LoVo (cell line): Measurements from ENCODE around the gene SON.
"Not testable (repeated sequence)": the region's sequence is repeated elsewhere in the genome, so short reads cannot be mapped to it uniquely, and the experiment has no call there.

Experiments used
- DNase-seq: peaks from one replicate; pipeline ENCODE4 v3.0.0-alpha.2; 2016; ENCODE audit warnings: low spot score

SON gene

GRCh38 chr21:33578959-33579542, 36.2 kb downstream of the SON start:
- no peak for DNase-seq

DNA sequence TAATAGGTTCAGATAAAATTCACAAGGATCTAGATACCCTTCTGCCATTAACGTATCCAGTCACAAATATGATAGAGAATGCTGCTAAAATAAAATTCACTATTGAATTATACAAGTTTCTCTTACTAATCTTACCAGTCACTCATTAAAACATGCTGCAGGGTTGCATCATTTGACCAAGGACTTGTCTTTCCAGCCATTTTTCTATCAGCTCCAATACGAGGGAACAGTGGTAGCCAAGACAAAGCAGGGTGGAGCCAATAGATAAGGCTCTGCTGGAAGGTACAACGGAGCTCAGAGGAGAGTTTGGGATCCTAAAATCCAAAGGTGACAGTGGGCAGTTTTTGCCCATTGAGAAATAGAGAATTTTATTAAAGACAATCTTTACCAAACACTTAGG, 41.6 kb downstream of the SON start:
- no peak for DNase-seq

GRCh38 chr21:33586927-33587326, 44.1 kb downstream of the SON start:
- DNase-seq = no peak

DNA sequence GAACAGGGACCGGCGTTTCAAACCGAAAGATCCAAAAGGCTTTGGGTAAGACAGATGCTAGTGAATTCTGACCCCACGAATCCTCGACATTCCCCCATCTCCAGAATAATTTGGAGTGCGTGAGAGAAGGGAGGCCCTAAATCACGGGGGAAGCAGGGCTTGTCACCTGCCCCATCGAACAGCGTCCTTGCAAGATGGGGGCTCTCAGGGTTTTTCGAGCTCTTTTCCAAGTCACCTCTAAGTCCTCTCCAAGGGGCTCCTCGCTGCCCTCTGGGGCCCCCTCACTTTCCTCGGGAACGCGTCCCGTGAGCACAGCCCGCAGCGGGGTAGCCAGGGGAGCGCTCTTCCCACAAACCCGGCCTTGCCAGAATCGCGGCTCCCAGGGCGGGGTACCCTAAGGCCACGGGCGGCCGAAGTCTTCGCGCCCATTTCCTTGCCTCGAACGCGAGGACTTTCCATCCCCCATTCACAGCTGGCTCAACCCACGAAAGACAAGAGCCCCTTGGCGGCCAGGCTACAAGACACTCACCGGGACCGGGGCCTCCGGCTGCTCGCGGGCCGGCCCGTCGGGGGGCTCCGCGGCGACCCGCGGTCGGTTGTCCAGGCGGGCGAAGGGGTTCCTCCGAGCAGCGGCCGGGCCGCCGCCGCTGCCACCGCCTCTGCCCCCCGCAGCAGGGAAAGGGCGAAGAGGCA, 45.1 kb downstream of the SON start:
- DNase-seq = peak; percentile 19

DNA sequence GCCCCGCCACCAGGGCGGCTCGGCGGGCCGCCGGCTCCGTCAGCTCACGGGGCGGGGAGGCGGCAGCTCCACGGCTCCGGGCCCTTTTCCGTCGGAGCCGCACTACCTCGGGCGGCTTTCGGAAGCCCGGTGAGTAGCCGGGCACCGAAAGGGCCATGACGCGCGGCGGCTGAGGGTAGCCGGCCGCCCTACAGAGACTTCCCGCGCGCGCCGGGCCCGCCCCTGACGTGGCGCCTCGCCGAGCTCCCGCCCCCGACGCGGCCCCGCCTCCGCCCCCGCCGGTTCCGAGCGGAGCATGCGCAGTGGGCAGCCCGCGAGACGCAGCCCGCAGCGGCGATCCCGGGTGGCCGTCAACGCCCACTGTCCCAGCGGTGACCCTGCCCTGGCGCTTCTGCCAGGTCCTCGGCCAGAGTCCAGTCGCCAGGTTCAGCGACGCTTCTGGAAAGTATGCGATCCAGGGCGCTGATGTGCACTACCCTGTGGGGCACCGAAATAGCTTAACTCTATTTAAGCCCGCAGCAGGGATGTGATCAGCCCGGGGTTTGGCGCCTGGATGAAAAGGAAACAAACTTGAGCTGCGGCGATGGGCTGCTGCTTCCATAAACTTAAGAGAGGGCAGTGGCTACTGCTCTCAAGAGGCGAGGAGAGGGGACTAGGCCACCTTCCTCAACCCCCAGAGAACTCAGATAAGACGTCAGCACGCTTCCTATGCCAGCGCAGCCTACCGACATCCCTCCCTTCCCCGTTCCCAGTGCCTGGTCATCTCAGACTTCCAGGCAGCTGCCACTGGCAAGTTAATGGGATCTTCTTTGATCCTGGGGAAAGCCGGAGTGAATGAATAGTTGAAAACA, 45.9 kb downstream of the SON start, which contains the start of gene DONSON:
Gene DONSON, minus strand, starts transcription at position 200 of the 851 bp plus-strand sequence. Its CDS starts 43 bp downstream, at position 157.
- DNase-seq = peak; percentile 94

GRCh38 chr21:33598051-33598450, 55.2 kb downstream of the SON start:
- no peak for DNase-seq

DNA sequence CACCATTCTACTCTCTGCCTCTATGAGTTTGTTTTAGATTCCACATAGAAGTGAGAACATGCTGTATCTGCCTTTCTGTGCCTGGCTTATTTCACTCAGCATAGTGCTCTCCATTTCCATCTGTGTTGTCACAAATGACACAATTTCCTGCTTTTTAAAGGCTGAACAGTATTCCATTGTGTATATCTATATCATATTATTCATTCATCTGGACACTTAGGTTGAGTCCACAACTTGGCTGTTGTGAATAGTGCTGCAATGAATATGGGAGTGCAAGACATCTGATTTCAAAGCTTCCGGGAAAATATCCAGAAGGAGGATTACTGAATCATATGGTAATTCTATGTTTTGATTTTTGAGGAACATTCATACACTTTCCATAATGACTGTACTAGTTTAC, 65.7 kb downstream of the SON start:
- DNase-seq = no peak

DNA sequence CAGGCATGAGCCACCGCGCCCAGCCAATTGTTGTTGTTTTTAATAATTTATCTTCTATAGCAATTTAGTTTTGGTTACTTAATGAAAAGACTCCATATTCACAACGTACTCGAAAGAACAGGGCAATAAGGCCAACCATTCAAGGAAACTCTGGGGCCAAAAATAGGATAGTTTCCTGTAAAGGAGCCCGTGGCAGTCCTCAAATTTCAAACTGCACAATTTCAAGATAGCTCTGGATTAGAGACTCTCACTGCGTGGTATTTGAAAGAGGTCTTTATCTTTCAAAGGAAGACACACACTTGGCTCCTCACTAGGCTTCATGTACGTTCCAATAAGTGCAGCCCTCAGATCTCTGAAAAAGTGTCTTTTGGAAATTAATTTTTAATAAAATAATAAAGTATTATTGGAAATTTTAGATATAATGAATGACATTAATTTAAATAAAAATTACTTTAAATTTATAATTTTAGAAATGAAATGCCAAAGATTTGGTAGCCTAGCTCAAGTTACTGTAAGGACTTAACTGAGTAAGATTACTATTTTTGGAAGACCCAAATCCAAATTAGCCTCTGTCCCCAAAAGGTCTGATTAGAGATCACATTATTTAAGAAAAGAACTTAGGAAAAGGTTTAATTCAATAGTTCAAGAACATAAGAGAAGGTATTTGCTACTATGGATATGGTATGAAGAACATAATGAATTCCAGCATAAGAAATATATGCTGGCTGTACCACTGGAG, 68.3 kb downstream of the SON start:
- no peak for DNase-seq

GRCh38 chr21:33617565-33617964, 74.7 kb downstream of the SON start:
- DNase-seq = not testable (repeated sequence)

GRCh38 chr21:33618407-33618806, 75.6 kb downstream of the SON start:
- no peak for DNase-seq

GRCh38 chr21:33619726-33620125, 76.9 kb downstream of the SON start:
- no peak for DNase-seq

- no peak for DNase-seq
Observed at GRCh38 chr21:33622253-33622652, 79.4 kb downstream of the SON start.

DNA sequence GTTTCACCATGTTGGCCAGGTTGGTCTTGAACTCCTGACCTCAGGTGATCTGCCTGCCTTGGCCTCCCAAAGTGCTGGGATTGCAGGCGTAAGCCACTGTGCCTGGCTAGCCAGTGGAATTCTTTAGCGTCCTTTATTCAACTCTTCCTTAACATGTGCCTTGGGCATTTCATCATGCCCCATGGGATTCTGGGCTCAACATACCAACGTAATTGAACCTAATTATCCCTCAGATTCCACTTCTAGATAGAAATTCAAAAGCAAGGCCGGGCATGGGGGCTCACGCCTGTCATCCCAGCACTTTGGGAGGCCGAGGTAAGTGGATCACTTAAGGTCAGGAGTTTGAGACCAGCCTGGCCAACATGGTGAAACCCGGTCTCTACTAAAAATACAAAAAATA, 83.3 kb downstream of the SON start:
- not testable (repeated sequence) for DNase-seq
